NCI-H187 treated with DMSO at 0.1 percent for 48 hours (cell line): ENCODE measurements around the gene SAMMSON.

Source experiments
- DNase-seq: peaks from one replicate; lab custom pipeline; 2025; lab: John Stamatoyannopoulos, UW

Gene SAMMSON

GRCh38 chr3:69999140-70000027, at the start of gene SAMMSON:
SAMMSON (plus strand) TSS chr3:69999733.
- DNase-seq, result peak; percentile 5

GRCh38 chr3:69951616-69952015, 47.9 kb upstream of the SAMMSON start:
- no peak for DNase-seq

GRCh38 chr3:69959581-69959980, 40.0 kb upstream of the SAMMSON start:
- DNase-seq, result no peak

GRCh38 chr3:69961706-69962439, 37.7 kb upstream of the SAMMSON start:
- DNase-seq, result no peak

GRCh38 chr3:69963643-69964042, 35.9 kb upstream of the SAMMSON start:
- DNase-seq, result no peak

GRCh38 chr3:69967156-69967555, 32.4 kb upstream of the SAMMSON start:
- no peak for DNase-seq

GRCh38 chr3:69970827-69971226, 28.7 kb upstream of the SAMMSON start:
- DNase-seq, result no peak

GRCh38 chr3:69972672-69973071, 26.9 kb upstream of the SAMMSON start:
- no peak for DNase-seq

- no peak for DNase-seq
Measured at GRCh38 chr3:69976021-69976420, 23.5 kb upstream of the SAMMSON start.

GRCh38 chr3:69983546-69984265, 15.8 kb upstream of the SAMMSON start:
- DNase-seq, result no peak

GRCh38 chr3:69985266-69985665, 14.3 kb upstream of the SAMMSON start:
- DNase-seq, result no peak

GRCh38 chr3:69986419-69986818, 13.1 kb upstream of the SAMMSON start:
- DNase-seq, result peak; percentile 21

GRCh38 chr3:69987833-69988232, 11.7 kb upstream of the SAMMSON start:
- DNase-seq, result no peak

- no peak for DNase-seq
Measured at GRCh38 chr3:69993757-69994156, 5.8 kb upstream of the SAMMSON start.

GRCh38 chr3:69994919-69995318, 4.6 kb upstream of the SAMMSON start:
- DNase-seq, result no peak

- no peak for DNase-seq
Measured at GRCh38 chr3:69997631-69998307, 1.8 kb upstream of the SAMMSON start.

GRCh38 chr3:69998759-69999139, 784 bp upstream of the SAMMSON start:
- no peak for DNase-seq

- DNase-seq, result no peak
Measured at GRCh38 chr3:70000028-70000410, 486 bp downstream of the SAMMSON start.

- no peak for DNase-seq
Measured at GRCh38 chr3:70000563-70001081, 1.1 kb downstream of the SAMMSON start.

GRCh38 chr3:70003119-70003518, 3.6 kb downstream of the SAMMSON start:
- DNase-seq, result no peak

GRCh38 chr3:70006089-70006488, 6.6 kb downstream of the SAMMSON start:
- no peak for DNase-seq

GRCh38 chr3:70010346-70010745, 10.8 kb downstream of the SAMMSON start:
- no peak for DNase-seq
